ENCODE data around the gene TMEM150B.

TMEM150B gene

DNA sequence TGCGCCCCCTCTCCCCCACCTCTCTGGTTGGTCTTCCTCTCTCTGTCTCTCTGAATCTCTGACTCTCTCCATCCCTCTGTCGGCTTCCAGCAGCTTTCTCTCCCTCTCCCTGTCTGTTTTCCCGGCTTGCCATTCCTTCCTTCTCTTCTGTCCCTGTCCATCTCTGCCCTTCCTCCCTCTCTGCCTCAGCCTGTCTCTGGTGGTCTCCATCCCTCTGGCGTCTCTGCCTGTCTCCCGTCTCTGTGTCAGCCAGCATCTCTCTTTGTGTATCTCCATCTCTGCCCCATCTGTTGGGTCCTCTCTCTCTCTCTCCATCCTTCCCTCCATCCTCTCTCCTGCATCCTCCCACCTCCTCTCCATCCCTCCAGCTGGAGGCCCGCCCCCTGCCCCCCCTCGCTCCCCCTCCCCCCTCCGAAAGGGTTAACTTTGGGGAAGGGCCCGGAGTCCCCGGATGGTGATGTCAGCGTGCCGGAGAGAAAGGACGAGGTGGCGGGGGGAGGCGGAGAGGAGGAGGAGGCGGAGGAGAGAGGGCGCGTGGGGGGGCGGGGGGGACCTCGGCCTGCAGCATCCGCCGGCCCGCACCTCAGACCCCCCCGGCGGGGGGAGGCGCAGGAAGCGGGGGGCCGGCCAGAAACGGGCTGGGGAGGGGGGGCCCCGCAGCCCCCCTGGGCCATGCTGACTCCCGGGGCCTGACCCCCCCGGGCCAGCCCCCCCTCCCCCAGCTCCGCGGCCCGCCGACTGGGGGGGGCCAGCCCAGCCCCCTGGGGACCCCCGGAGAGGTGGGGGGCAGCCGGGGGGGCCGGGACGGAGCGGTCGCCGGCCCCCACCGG, 41.4 kb downstream of the TMEM150B start, which contains the start of gene BRSK1:
TSS of gene BRSK1 (plus strand) at position 450 of the 830 bp plus-strand sequence. CDS start 446 bp downstream, outside the sequence.
- Histone ChIP-seq H3K4me2 (ENCODE audit: low read depth, low read length, poor library complexity, severe bottlenecking) (no peak within 1 kb of the TSS), H3K9me3 (ENCODE audit: insufficient read depth, low read length) (no peaks in the 10 kb centered on the region), H3K27me3 (ENCODE audit: low read length) (no peaks in the 10 kb centered on the region), H2AFZ (ENCODE audit: low read depth, low read length, severe bottlenecking) (no peak within 1 kb of the TSS), H3K79me2 (ENCODE audit: insufficient read depth, low read length) (no peaks in the 10 kb centered on the region), H3K4me3 (ENCODE audit: insufficient read depth, low read length, poor library complexity, severe bottlenecking) (no peak within 1 kb of the TSS), H4K20me1 (ENCODE audit: low read depth, low read length) (no peaks in the 10 kb centered on the region), H3F3A (ENCODE audit: insufficient read depth) (peaks cover 17% of the 10 kb centered on the region), H3K36me3 (ENCODE audit: low read length) (no peaks in the 10 kb centered on the region), H3K27ac (ENCODE audit: low read depth, low read length) (no peak within 1 kb of the TSS), H3K9me2 (replicated peaks; ENCODE audit: insufficient read depth, low read length) (no peaks in the 10 kb centered on the region), H3K9ac (ENCODE audit: low read length) (no peak within 1 kb of the TSS)
- TF ChIP-seq, protein P1, sequence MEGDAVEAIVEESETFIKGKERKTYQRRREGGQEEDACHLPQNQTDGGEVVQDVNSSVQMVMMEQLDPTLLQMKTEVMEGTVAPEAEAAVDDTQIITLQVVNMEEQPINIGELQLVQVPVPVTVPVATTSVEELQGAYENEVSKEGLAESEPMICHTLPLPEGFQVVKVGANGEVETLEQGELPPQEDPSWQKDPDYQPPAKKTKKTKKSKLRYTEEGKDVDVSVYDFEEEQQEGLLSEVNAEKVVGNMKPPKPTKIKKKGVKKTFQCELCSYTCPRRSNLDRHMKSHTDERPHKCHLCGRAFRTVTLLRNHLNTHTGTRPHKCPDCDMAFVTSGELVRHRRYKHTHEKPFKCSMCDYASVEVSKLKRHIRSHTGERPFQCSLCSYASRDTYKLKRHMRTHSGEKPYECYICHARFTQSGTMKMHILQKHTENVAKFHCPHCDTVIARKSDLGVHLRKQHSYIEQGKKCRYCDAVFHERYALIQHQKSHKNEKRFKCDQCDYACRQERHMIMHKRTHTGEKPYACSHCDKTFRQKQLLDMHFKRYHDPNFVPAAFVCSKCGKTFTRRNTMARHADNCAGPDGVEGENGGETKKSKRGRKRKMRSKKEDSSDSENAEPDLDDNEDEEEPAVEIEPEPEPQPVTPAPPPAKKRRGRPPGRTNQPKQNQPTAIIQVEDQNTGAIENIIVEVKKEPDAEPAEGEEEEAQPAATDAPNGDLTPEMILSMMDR (IDR thresholded peaks at IDR 0.05; ENCODE audit: insufficient read depth, low read length, poor library complexity, severe bottlenecking), result no peak
- no peak for TF ChIP-seq EZH2phosphoT487 (conservative IDR thresholded peaks at IDR 0.05; ENCODE audit: low read length)

DNA sequence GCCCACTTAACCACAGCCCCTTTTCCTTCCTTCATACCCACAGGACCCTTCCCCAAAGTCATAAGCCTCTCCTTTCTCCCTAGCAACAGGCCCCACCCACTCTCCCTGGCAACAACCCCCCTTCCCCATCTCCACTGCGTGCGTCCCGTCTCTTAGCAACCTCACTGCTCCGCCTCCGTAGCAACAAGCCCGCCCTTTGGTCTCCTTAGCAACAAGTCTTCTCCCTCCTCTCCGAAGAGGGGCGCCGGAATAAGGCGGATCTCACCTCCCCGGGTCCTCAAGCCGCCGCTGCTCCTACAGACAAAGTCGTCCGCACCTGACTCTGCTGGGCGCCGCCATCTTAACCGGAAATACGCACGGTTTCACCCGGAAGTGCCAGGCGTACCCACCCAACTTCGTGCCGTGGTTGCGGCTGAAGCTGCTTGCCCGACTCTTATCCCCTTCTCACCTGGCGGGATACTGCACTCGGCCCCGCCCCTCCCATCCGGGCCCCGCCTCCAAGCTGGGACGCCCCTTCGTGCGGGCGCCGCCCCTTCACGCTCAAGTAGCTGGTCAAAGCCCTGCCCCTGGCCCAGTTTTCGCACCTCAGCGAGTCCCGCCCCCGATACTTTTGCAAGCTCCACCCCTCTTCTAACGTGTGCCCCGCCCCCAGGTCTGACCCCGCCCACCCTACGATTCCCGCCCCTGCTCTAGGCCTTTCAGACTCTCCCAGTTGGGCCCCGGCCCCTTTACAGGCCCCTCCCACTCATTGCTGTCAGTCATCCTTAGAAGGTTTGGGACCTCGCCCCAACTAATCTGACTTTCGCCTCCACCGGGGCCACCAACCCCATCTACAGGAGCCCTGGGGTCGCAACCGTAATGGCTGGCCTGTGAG, 45.1 kb downstream of the TMEM150B start, which contains the start of gene HSPBP1:
TSS of gene HSPBP1 (minus strand) at position 341 of the 874 bp plus-strand sequence. CDS start 502 bp downstream, outside the sequence.
- H3K9ac ChIP-seq (ENCODE audit: low read length), result peak within 1 kb of the TSS; percentile 66
- H3K4me2 ChIP-seq (ENCODE audit: low read depth, low read length, poor library complexity, severe bottlenecking), result peak within 1 kb of the TSS; percentile 73
- no peaks in the 10 kb centered on the region for H3K9me2 ChIP-seq (replicated peaks; ENCODE audit: insufficient read depth, low read length)
- peak within 1 kb of the TSS; percentile 69 for H2AFZ ChIP-seq (ENCODE audit: low read depth, low read length, severe bottlenecking)
- H3F3A ChIP-seq (ENCODE audit: insufficient read depth), result peaks cover 37% of the 10 kb centered on the region
- H3K27ac ChIP-seq (ENCODE audit: low read depth, low read length), result peak within 1 kb of the TSS; percentile 25
- no peaks in the 10 kb centered on the region for H3K36me3 ChIP-seq (ENCODE audit: low read length)
- H4K20me1 ChIP-seq (ENCODE audit: low read depth, low read length), result no peaks in the 10 kb centered on the region
- TF ChIP-seq EZH2phosphoT487 (conservative IDR thresholded peaks at IDR 0.05; ENCODE audit: low read length), result no peak
- TF ChIP-seq, protein P1 (IDR thresholded peaks at IDR 0.05; ENCODE audit: insufficient read depth, low read length, poor library complexity, severe bottlenecking), result no peak
- H3K27me3 ChIP-seq (ENCODE audit: low read length), result no peaks in the 10 kb centered on the region
- H3K79me2 ChIP-seq (ENCODE audit: insufficient read depth, low read length), result no peaks in the 10 kb centered on the region
- peak within 1 kb of the TSS; percentile 80 for H3K4me3 ChIP-seq (ENCODE audit: insufficient read depth, low read length, poor library complexity, severe bottlenecking)
- H3K9me3 ChIP-seq (ENCODE audit: insufficient read depth, low read length), result no peaks in the 10 kb centered on the region

DNA sequence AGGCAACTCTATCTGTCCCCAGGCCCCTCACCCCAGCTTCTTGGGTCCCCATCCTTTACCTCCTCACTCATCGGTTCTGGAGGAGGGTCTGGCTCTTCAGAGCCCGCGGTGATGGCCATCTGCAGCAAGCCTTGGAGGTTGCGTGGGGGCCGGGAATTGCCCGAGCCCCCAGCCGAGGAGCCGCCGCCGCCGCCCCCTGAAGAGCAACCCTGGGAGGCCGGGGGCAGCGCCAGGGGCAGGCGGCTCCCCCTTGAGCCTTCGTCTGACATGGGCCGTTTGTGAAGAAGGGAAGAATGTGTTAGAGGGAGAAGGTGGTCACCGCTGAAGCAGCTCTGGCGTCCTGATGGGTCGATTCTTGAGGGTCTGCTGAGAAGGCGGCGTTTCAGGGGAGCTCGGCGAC, 45.8 kb downstream of the TMEM150B start:
- Histone ChIP-seq H3K79me2 (ENCODE audit: insufficient read depth, low read length) (no peaks in the 10 kb centered on the region), H3K4me2 (ENCODE audit: low read depth, low read length, poor library complexity, severe bottlenecking) (peak overlapping the region; percentile 73), H3K36me3 (ENCODE audit: low read length) (no peaks in the 10 kb centered on the region), H3K9ac (ENCODE audit: low read length) (peak overlapping the region; percentile 66), H2AFZ (ENCODE audit: low read depth, low read length, severe bottlenecking) (peak overlapping the region; percentile 60), H3K9me2 (replicated peaks; ENCODE audit: insufficient read depth, low read length) (no peaks in the 10 kb centered on the region), H3F3A (ENCODE audit: insufficient read depth) (peaks cover 41% of the 10 kb centered on the region), H3K27ac (ENCODE audit: low read depth, low read length) (no peak overlapping the region), H3K9me3 (ENCODE audit: insufficient read depth, low read length) (no peaks in the 10 kb centered on the region), H3K27me3 (ENCODE audit: low read length) (no peaks in the 10 kb centered on the region), H4K20me1 (ENCODE audit: low read depth, low read length) (no peaks in the 10 kb centered on the region), H3K4me3 (ENCODE audit: insufficient read depth, low read length, poor library complexity, severe bottlenecking) (peak overlapping the region; percentile 80)
- no peak for TF ChIP-seq EZH2phosphoT487 (conservative IDR thresholded peaks at IDR 0.05; ENCODE audit: low read length)
- TF ChIP-seq, protein P1 (IDR thresholded peaks at IDR 0.05; ENCODE audit: insufficient read depth, low read length, poor library complexity, severe bottlenecking), result no peak

Measured in SU-DHL-6 (cell line).